ENCODE data around the gene CKAP2L.

Gene CKAP2L

DNA sequence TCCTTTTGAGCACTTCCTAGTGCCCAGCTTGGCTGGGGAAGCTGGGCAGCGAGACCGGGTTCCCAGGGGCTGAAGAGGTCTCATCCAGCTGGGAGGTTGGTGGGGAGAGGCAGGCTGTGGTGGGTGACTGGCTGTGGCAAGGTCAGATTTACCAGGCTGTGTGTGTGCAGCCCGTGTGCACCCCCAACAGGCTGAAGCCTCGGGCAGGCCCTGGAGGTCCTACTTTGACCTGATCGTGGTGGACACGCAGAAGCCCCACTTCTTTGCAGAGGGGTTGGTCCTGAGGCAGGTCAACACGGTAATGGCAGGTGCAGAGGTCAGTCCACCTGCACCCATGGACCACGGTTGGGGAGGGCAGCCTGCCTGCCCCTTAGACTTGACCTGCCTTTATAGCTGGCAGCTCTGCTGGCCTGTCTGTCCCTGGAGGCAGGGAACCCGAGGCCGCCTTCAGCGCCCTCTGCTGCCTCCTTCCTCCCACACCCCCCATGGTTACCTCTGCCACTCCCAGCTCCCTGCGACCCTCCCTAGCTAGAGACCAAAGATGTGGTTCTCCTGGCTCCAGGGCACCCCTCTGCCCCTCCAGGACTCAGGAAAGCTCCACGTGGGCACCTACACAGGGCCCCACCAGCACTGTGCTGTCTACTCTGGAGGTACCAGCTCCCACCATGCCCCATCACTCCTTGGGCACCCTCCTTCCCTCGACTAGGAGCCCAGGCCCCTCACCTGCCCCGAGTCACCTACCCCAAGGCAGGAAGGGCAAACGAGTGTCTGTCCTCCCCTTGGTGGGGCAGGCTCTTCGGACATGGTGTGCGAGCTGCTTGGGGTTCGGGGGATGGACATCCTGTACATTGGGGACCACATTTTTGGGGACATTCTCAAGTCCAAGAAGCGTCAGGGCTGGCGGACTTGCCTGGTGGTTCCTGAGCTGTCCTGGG lies 39.6 kb downstream of the CKAP2L start:
- no peak overlapping the region for H3K27ac ChIP-seq
- no peak for TF ChIP-seq CTCF (conservative IDR thresholded peaks at IDR 0.05)

GRCh38 chr2:112723995-112724394 lies 40.4 kb downstream of the CKAP2L start:
- no peak for TF ChIP-seq CTCF (conservative IDR thresholded peaks at IDR 0.05)
- H3K27ac ChIP-seq: no peak overlapping the region

- TF ChIP-seq CTCF (conservative IDR thresholded peaks at IDR 0.05): no peak
- H3K27ac ChIP-seq: no peak overlapping the region
These were observed 40.9 kb downstream of the CKAP2L start for GRCh38 chr2:112723547-112723940.

DNA sequence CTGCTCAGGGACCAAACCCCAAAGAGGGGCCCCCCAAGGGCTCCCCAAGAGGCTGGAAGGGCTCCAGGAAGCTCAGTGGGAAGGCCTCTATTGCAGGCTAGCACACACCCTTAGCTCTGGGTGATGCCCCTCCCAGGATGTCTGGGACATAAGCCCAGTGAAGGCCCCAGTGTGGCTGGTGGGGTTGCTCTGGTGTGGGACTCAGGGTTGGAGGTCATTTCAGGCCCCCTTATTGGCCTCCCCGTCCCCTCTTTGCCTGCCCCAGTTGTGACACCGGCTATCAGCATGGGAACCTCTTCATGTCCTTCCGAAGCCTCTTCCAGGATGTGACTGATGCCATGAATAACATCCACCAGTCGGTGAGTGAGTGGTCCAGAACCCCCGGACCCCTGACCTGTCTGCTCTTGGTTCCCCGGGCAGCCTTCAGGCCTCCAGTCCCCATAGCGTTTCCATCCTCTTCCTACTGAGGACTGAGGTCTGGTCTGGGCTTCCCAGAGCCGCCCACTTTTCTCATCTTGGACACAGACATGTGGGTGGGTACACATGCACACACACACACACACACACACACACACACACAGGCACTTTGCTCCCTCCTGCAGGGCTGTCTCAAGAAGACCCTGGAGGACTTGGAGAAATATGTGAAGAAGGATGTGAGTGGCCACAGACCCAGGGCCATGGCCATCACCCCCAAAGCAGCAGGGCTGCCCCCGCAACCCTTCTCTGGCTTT lies 41.4 kb downstream of the CKAP2L start:
- H3K27ac ChIP-seq: no peak overlapping the region
- TF ChIP-seq CTCF (conservative IDR thresholded peaks at IDR 0.05): no peak

DNA sequence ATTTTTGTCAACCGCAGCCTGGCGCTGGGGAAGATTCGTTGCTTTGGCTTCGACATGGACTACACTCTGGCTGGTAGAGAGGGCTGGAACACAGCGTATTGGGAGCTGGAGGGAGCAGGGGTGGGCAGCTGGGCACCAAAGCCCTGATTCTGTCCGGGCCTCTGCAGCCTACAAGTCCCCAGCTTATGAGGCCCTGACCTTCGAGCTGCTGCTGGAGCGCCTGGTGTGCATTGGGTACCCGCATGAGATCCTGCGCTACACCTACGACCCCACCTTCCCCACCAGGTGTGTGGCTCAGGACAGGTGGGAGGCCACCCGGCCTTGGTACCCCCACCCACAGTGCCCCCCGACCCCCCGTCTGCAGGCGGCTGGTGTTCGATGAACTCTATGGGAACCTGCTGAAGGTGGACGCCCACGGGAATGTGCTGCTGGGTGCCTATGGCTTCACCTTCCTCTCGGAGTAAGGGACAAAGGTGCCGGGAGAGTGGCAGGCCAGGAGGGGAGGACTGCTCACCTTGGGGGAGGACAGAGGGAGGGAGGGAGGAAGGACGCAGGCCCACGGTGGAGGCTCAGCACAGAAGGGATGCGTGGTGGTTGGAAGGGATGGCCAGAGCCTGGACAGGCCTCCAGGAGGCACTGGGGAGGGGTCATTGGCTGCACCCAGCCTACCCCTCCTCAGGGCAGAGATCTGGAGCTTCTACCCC lies 42.4 kb downstream of the CKAP2L start:
- H3K27ac ChIP-seq: no peak overlapping the region
- TF ChIP-seq CTCF (conservative IDR thresholded peaks at IDR 0.05): no peak

- TF ChIP-seq CTCF (conservative IDR thresholded peaks at IDR 0.05): no peak
- H3K27ac ChIP-seq: no peak within 1 kb of the TSS
These were observed 43.6 kb downstream of the CKAP2L start, which contains the start of gene NT5DC4 for GRCh38 chr2:112720785-112721184. TSS of gene NT5DC4 (plus strand) at chr2:112721020. CDS start at chr2:112721080, 60 bp downstream.

All from VCaP (cell line).